ENCODE data around the gene CCR5. TPM values are rescaled to one million over a fixed set of nuclear protein-coding genes. Genes with fewer than 3 reads are reported as not detected.

CCR5 gene
- total RNA-seq, 1 experiment from 2014 or later = not detected

DNA sequence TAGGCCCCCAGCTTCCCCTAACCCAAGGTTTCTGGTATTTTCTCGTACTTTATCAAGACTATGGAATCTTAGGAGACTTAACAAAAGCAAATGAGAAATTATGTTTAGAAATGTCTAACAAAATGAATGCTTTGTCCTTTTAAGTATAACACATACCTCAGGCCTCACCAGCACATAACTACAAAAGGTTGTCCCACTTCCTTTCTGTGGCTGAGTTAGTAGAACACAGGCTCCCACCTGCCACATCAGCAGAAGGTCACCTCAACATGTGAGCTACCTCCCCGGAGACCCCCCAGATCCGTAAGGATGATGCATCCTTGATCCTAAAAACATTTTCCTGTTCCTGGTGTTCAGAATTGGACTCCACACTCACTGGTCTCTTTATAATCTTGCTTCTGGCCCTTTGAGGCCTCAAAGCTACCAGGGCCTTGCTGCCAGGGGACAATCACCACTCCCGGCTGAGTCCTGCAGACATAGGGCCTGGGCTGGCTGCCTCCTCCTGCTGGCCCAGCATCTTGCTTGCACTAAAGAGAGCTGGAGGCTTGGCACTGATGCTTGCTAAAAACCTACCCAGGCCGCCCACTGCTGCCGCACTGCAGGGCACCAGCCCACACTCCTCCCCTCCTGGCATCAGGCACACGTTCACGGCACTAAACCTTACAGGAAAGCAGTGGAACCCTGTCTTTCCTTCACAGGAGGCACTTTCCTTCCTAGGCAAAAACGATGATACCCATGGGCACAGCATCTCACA, 39.2 kb downstream of the CCR5 start:
- Histone ChIP-seq H3K9me3 (ENCODE audit: control insufficient read depth, insufficient read depth, low read depth, low read length) (no peaks in the 10 kb centered on the region), H3K4me3 (ENCODE audit: low read depth in 2 of 2, low read length in 2 of 2) (no peak overlapping the region), H3K27me3 (ENCODE audit: control insufficient read depth, insufficient read depth, low read length) (no peaks in the 10 kb centered on the region), H3K36me3 (ENCODE audit: control insufficient read depth, insufficient read depth, low read length) (no peaks in the 10 kb centered on the region), H3K4me1 (ENCODE audit: control insufficient read depth, insufficient read depth, low read length) (no peaks in the 10 kb centered on the region), H3K27ac (ENCODE audit: low read length) (no peak overlapping the region)
- DNase-seq (ENCODE audit: low read depth, low spot score) (no peak), ATAC-seq (no peak)
- intact Hi-C loops (cut with micrococcal nuclease; ENCODE audit: unreplicated experiment) (no loop called here), in situ Hi-C loops (cut with HindIII; ENCODE audit: low pct_unique_long_range_greater_than_20kb, low sequenced_read_pairs) (no loop called here)
- BruUV-seq (replicated peaks) = no TSS peak
- POLR2A ChIA-PET = no interaction called here
- TF ChIP-seq POLR2AphosphoS5 (IDR thresholded peaks at IDR 0.05; ENCODE audit: low read depth, low read length) = no peak
- no peak for TF ChIP-seq SIN3A (IDR thresholded peaks at IDR 0.05; ENCODE audit: borderline replicate concordance, insufficient read depth, low read depth, low read length)
- TF ChIP-seq, protein P1, sequence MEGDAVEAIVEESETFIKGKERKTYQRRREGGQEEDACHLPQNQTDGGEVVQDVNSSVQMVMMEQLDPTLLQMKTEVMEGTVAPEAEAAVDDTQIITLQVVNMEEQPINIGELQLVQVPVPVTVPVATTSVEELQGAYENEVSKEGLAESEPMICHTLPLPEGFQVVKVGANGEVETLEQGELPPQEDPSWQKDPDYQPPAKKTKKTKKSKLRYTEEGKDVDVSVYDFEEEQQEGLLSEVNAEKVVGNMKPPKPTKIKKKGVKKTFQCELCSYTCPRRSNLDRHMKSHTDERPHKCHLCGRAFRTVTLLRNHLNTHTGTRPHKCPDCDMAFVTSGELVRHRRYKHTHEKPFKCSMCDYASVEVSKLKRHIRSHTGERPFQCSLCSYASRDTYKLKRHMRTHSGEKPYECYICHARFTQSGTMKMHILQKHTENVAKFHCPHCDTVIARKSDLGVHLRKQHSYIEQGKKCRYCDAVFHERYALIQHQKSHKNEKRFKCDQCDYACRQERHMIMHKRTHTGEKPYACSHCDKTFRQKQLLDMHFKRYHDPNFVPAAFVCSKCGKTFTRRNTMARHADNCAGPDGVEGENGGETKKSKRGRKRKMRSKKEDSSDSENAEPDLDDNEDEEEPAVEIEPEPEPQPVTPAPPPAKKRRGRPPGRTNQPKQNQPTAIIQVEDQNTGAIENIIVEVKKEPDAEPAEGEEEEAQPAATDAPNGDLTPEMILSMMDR (IDR thresholded peaks at IDR 0.05) = no peak
- TF ChIP-seq, protein P2, sequence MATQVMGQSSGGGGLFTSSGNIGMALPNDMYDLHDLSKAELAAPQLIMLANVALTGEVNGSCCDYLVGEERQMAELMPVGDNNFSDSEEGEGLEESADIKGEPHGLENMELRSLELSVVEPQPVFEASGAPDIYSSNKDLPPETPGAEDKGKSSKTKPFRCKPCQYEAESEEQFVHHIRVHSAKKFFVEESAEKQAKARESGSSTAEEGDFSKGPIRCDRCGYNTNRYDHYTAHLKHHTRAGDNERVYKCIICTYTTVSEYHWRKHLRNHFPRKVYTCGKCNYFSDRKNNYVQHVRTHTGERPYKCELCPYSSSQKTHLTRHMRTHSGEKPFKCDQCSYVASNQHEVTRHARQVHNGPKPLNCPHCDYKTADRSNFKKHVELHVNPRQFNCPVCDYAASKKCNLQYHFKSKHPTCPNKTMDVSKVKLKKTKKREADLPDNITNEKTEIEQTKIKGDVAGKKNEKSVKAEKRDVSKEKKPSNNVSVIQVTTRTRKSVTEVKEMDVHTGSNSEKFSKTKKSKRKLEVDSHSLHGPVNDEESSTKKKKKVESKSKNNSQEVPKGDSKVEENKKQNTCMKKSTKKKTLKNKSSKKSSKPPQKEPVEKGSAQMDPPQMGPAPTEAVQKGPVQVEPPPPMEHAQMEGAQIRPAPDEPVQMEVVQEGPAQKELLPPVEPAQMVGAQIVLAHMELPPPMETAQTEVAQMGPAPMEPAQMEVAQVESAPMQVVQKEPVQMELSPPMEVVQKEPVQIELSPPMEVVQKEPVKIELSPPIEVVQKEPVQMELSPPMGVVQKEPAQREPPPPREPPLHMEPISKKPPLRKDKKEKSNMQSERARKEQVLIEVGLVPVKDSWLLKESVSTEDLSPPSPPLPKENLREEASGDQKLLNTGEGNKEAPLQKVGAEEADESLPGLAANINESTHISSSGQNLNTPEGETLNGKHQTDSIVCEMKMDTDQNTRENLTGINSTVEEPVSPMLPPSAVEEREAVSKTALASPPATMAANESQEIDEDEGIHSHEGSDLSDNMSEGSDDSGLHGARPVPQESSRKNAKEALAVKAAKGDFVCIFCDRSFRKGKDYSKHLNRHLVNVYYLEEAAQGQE (IDR thresholded peaks at IDR 0.05; ENCODE audit: insufficient read depth in 1 of 2, low read depth in 2 of 2, low read length in 1 of 2) = no peak
- TF ChIP-seq TCF7L2 (IDR thresholded peaks at IDR 0.05; ENCODE audit: low read depth, low read length) = no peak
- CTCF ChIA-PET = no interaction called here

DNA sequence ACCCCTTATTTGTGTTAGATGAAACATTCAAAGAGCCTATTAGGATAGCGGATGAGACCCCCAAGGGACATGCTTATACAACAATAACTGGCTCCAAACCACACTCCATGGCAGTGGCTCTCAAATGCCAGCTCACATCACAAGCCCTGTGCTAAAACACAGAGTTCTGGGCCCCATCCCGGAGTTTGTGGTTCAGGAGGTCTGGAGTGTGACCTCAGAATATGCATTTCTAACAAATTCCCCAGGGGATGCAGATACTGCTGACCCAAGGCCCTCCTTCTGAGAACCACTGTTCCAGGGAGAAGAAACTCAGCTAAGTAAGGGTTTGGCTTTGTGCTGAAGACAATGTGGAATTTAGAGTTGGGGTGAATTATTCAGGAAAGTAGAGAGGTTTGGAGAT, 39.9 kb downstream of the CCR5 start:
- Histone ChIP-seq H3K27ac (ENCODE audit: low read length) (no peak overlapping the region), H3K36me3 (ENCODE audit: control insufficient read depth, insufficient read depth, low read length) (no peaks in the 10 kb centered on the region), H3K4me1 (ENCODE audit: control insufficient read depth, insufficient read depth, low read length) (no peaks in the 10 kb centered on the region), H3K4me3 (ENCODE audit: low read depth in 2 of 2, low read length in 2 of 2) (no peak overlapping the region), H3K27me3 (ENCODE audit: control insufficient read depth, insufficient read depth, low read length) (no peaks in the 10 kb centered on the region), H3K9me3 (ENCODE audit: control insufficient read depth, insufficient read depth, low read depth, low read length) (no peaks in the 10 kb centered on the region)
- intact Hi-C loops (cut with micrococcal nuclease; ENCODE audit: unreplicated experiment) = no loop called here
- BruUV-seq (replicated peaks) = no TSS peak
- ChIA-PET POLR2A (no interaction called here), CTCF (interaction anchor here (0.6 kb wide), 1 partner anchor 381 kb away, joined by 3 read pairs; no protein-coding TSS in a partner anchor)
- ATAC-seq (no peak), DNase-seq (ENCODE audit: low read depth, low spot score) (no peak)
- TF ChIP-seq TCF7L2 (IDR thresholded peaks at IDR 0.05; ENCODE audit: low read depth, low read length) = no peak
- no peak for TF ChIP-seq SIN3A (IDR thresholded peaks at IDR 0.05; ENCODE audit: borderline replicate concordance, insufficient read depth, low read depth, low read length)
- no peak for TF ChIP-seq POLR2AphosphoS5 (IDR thresholded peaks at IDR 0.05; ENCODE audit: low read depth, low read length)
- TF ChIP-seq, protein P2 (IDR thresholded peaks at IDR 0.05; ENCODE audit: insufficient read depth in 1 of 2, low read depth in 2 of 2, low read length in 1 of 2) = no peak
- TF ChIP-seq, protein P1 (IDR thresholded peaks at IDR 0.05) = no peak
- in situ Hi-C loops (cut with HindIII; ENCODE audit: low pct_unique_long_range_greater_than_20kb, low sequenced_read_pairs) = no loop called here

Measured in Panc1 (cell line).